Measurements from ENCODE around the gene NFXL1.
"Not testable (repeated sequence)": the region's sequence is repeated elsewhere in the genome, so short reads cannot be mapped to it uniquely, and the experiment has no call there.

NFXL1 gene

DNA sequence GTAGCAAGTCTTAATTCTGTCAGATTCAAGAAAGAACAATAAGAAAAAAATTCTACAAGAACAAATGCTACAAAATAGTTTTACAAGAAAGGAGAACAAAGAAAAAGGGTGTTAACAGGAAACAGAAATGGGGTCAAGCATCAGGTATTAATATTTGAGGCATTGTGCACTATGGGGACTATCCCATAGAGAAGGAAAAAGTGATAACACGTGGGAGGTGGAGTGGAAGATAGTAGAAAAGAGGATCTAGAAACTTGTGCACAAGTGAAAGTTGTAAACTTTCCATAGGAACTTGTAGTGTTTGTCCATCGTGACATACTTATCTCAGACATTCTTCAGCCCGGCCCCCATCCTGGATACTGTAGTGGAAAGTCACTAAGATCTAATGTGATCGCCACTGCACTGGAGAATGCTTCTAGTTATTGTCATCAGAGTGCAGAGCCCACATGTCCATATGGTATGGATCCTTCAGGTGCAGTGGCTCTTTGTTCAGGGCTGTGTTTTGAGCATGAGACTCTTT lies 15.4 kb upstream of the NFXL1 start:
- H3K27me3 ChIP-seq (ENCODE audit: insufficient read depth, low read length), result peaks cover 10% of the 10 kb centered on the region; the same call in 1 of the 2 replicates
- H3K4me1 ChIP-seq (ENCODE audit: control insufficient read depth, insufficient read depth, low read length, unreplicated experiment), result peaks cover 17% of the 10 kb centered on the region
- H3K4me3 ChIP-seq (ENCODE audit: low read depth, low read length), result no peak overlapping the region
- H3K27ac ChIP-seq (ENCODE audit: low read depth, low read length), result no peak overlapping the region
- no peak overlapping the region for H2AFZ ChIP-seq (ENCODE audit: low read length, unreplicated experiment)
- H3K79me2 ChIP-seq (ENCODE audit: control insufficient read depth, insufficient read depth, low read length, unreplicated experiment), result no peaks in the 10 kb centered on the region
- H3K36me3 ChIP-seq (ENCODE audit: insufficient read depth, low read length), result no peaks in the 10 kb centered on the region

DNA sequence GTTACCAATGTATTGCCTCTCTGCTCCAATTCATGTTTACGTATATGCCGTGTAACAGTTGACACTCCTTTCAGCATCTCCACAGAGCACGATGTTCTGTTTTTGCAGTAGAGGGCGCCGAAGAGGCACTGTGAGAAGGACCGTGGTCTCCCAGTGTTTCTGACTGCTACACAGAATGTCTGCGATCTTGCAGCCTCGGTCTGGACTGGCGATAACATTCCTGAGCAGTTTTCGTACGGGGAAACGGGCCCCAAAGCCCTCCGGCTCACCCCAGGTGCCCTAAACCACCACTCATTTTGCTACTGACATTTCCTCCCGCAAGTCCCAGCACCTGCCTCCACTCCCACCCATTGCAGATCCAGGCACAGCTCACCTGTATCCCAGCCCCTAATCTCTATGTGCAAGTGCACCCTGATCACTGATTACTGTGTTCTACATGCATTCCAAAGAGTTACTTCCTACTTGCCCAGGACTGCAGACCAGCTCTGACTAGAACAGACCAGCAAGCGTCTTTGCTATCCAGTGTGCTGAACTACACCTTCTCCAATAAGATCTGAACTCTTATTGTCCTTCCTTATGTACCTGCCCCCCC lies 12.4 kb upstream of the NFXL1 start:
- H2AFZ ChIP-seq (ENCODE audit: low read length, unreplicated experiment), result no peak overlapping the region
- H3K27me3 ChIP-seq (ENCODE audit: insufficient read depth, low read length), result peaks cover 22% of the 10 kb centered on the region
- no peak overlapping the region for H3K27ac ChIP-seq (ENCODE audit: low read depth, low read length)
- peaks cover 17% of the 10 kb centered on the region for H3K4me1 ChIP-seq (ENCODE audit: control insufficient read depth, insufficient read depth, low read length, unreplicated experiment)
- H3K79me2 ChIP-seq (ENCODE audit: control insufficient read depth, insufficient read depth, low read length, unreplicated experiment), result no peaks in the 10 kb centered on the region
- H3K36me3 ChIP-seq (ENCODE audit: insufficient read depth, low read length), result no peaks in the 10 kb centered on the region
- H3K4me3 ChIP-seq (ENCODE audit: low read depth, low read length), result peak overlapping the region; percentile 61; the same call in 1 of the 2 replicates

DNA sequence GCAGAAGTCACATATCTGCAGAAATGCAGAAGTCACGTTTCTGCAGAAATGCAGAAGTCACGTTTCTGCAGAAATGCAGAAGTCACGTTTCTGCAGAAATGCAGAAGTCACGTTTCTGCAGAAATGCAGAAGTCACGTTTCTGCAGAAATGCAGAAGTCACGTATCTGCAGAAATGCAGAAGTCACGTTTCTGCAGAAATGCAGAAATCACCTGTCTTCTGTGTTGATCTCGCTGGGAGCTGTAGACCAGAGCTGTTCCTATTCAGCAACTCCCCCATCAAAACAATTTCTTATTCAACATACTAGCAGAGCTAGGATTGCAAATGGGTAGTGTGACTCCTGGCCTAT lies 8.9 kb upstream of the NFXL1 start:
- H3K27ac ChIP-seq (ENCODE audit: low read depth, low read length); H3K4me1 ChIP-seq (ENCODE audit: control insufficient read depth, insufficient read depth, low read length, unreplicated experiment); H3K36me3 ChIP-seq (ENCODE audit: insufficient read depth, low read length); H3K79me2 ChIP-seq (ENCODE audit: control insufficient read depth, insufficient read depth, low read length, unreplicated experiment); H3K4me3 ChIP-seq (ENCODE audit: low read depth, low read length); H2AFZ ChIP-seq (ENCODE audit: low read length, unreplicated experiment): not testable (repeated sequence)
- H3K27me3 ChIP-seq (ENCODE audit: insufficient read depth, low read length), result peaks cover 15% of the 10 kb centered on the region

DNA sequence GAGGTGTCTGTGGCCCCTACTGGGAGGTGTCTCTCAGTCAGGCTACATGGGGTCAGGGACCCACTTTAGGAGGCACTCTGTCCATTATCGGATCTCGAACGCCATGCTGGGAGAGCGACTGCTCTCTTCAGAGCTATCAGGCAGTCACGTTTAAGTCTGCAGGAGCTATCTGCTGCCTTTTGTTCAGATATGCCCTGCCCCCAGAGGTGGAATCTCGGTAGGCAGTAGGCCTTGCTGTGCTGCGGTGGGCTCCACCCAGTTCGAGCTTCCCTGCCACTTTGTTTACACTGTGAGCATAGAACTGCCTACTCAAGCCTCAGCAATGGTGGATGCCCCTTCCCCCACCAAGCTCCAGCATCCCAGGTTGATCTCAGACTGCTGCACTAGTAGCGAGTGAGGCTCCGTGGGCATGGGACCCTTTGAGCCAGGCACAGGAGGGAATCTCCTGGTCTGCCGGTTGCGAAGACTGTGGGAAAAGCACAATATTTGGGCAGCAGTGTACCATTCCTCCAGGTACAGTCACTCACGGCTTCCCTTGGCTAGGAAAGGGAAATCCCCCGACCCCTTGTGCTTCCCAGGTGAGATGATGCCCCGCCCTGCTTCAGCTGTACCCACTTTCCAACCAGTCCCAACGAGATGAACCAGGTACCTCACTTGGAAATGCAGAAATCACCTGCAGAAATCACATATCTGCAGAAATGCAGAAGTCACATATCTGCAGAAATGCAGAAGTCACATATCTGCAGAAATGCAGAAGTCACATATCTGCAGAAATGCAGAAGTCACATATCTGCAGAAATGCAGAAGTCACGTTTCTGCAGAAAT lies 8.3 kb upstream of the NFXL1 start:
- H3K27ac ChIP-seq (ENCODE audit: low read depth, low read length); H3K4me1 ChIP-seq (ENCODE audit: control insufficient read depth, insufficient read depth, low read length, unreplicated experiment); H3K79me2 ChIP-seq (ENCODE audit: control insufficient read depth, insufficient read depth, low read length, unreplicated experiment); H2AFZ ChIP-seq (ENCODE audit: low read length, unreplicated experiment); H3K4me3 ChIP-seq (ENCODE audit: low read depth, low read length); H3K36me3 ChIP-seq (ENCODE audit: insufficient read depth, low read length): not testable (repeated sequence)
- peaks cover 12% of the 10 kb centered on the region for H3K27me3 ChIP-seq (ENCODE audit: insufficient read depth, low read length)

DNA sequence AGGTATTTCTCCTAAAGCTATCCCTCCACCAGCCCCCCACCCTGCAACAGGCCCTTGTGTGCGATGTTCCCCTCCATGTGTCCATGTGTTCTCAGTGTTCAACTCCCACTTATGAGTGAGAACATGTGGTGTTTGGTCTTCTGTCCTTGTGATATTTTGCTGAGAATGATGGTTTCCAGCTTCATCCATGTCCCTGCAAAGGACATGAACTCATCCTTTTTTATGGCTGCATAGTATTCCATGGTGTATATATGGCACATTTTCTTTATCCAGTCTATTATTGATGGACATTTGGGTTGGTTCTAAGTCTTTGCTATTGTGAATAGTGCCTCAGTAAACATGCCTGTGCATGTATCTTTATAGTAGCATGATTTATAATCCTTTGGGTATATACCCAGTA lies 2.8 kb upstream of the NFXL1 start:
- H3K4me3 ChIP-seq (ENCODE audit: low read depth, low read length); H3K27me3 ChIP-seq (ENCODE audit: insufficient read depth, low read length); H3K36me3 ChIP-seq (ENCODE audit: insufficient read depth, low read length); H2AFZ ChIP-seq (ENCODE audit: low read length, unreplicated experiment); H3K27ac ChIP-seq (ENCODE audit: low read depth, low read length): not testable (repeated sequence)
- Histone ChIP-seq H3K79me2 (ENCODE audit: control insufficient read depth, insufficient read depth, low read length, unreplicated experiment) (peaks cover 18% of the 10 kb centered on the region), H3K4me1 (ENCODE audit: control insufficient read depth, insufficient read depth, low read length, unreplicated experiment) (peaks cover 11% of the 10 kb centered on the region)

DNA sequence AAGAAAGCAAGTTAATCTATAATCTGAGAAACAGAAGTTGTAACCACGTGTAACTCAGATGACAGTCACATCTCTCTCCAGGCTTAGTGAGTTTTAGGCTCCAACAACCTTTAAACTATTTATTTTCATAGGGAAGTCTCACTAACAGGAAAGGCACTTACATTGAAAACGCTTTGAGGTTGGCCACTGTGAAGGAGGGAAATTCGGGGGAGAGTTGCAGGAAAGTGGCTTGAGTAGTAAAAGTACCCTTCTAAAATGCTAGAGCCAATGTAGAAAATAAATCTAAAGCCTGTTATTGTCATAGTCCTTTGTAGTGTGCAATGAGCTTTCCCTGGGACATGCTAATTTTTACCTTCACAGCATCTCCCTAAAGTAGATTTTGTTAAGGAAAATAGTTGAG lies 995 bp upstream of the NFXL1 start:
- Histone ChIP-seq H3K36me3 (ENCODE audit: insufficient read depth, low read length) (peaks cover 13% of the 10 kb centered on the region), H3K4me3 (ENCODE audit: low read depth, low read length) (peak overlapping the region; percentile 90), H3K4me1 (ENCODE audit: control insufficient read depth, insufficient read depth, low read length, unreplicated experiment) (peaks cover 25% of the 10 kb centered on the region), H3K27me3 (ENCODE audit: insufficient read depth, low read length) (no peaks in the 10 kb centered on the region), H3K27ac (ENCODE audit: low read depth, low read length) (no peak overlapping the region), H3K79me2 (ENCODE audit: control insufficient read depth, insufficient read depth, low read length, unreplicated experiment) (peaks cover 34% of the 10 kb centered on the region), H2AFZ (ENCODE audit: low read length, unreplicated experiment) (peak overlapping the region; percentile 99)

DNA sequence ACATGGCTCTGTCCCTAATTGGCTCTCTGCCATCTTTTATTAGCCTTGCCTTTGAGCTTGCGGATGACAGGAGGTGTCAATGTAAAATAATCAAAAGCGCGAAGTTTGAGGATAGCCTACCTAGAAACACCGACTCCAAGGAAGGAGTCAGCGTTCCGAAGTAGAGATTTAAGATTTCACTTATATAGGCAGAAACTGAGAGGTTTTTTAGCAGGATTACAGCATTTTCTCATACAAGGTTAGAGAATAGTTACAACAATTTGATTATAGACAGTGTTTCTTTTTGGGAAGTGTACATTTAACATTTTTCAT lies 499 bp upstream of the NFXL1 start:
- peaks cover 38% of the 10 kb centered on the region for H3K79me2 ChIP-seq (ENCODE audit: control insufficient read depth, insufficient read depth, low read length, unreplicated experiment)
- H3K27me3 ChIP-seq (ENCODE audit: insufficient read depth, low read length), result no peaks in the 10 kb centered on the region
- H3K4me1 ChIP-seq (ENCODE audit: control insufficient read depth, insufficient read depth, low read length, unreplicated experiment), result peaks cover 25% of the 10 kb centered on the region
- H3K27ac ChIP-seq (ENCODE audit: low read depth, low read length), result no peak overlapping the region
- H2AFZ ChIP-seq (ENCODE audit: low read length, unreplicated experiment), result peak overlapping the region; percentile 99
- H3K36me3 ChIP-seq (ENCODE audit: insufficient read depth, low read length), result peaks cover 15% of the 10 kb centered on the region
- peak overlapping the region; percentile 90 for H3K4me3 ChIP-seq (ENCODE audit: low read depth, low read length)

DNA sequence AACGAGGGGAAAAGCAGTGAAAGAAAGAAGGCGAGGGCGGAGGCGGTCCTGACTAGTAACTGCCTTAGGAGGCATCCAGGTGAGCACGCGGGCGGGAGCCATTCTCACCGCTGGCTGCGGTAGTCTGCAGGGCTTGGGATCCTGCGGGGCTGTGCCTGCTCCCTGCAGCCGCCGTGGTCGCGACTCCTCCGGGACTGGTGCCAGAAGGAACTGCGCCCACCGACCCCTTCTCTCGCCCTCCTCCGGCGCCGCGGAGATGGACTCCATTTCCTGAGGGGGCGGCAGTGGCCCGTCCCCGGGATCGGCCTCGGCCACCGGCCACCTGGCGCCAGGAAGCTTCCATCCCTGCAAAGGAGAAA lies 543 bp downstream of the NFXL1 start:
- H3K4me1 ChIP-seq (ENCODE audit: control insufficient read depth, insufficient read depth, low read length, unreplicated experiment), result peaks cover 25% of the 10 kb centered on the region
- no peaks in the 10 kb centered on the region for H3K27me3 ChIP-seq (ENCODE audit: insufficient read depth, low read length)
- H3K27ac ChIP-seq (ENCODE audit: low read depth, low read length), result no peak overlapping the region; the same call in 1 of the 2 replicates
- H3K36me3 ChIP-seq (ENCODE audit: insufficient read depth, low read length), result peaks cover 19% of the 10 kb centered on the region
- H3K79me2 ChIP-seq (ENCODE audit: control insufficient read depth, insufficient read depth, low read length, unreplicated experiment), result peaks cover 42% of the 10 kb centered on the region
- peak overlapping the region; percentile 90 for H3K4me3 ChIP-seq (ENCODE audit: low read depth, low read length)
- H2AFZ ChIP-seq (ENCODE audit: low read length, unreplicated experiment), result peak overlapping the region; percentile 92

DNA sequence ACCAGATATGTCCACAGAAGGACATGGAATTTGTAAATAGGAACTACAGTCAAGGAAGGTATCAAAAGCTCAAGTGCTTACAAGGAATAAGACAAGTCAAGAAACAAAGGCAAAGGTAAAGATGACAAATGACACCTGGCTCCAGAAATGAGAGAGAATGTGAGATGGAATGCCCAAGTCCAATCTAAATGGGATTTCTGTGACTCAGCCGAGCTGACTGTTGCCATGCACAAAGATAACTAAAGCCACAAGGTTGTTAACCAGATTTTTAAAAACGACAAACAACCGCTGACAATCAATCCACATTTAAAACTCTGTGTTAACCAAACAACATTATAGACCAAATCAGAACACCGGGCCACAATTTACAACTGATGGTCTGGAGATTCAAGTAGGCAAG lies 1.1 kb downstream of the NFXL1 start:
- peak overlapping the region; percentile 90 for H3K4me3 ChIP-seq (ENCODE audit: low read depth, low read length)
- H3K79me2 ChIP-seq (ENCODE audit: control insufficient read depth, insufficient read depth, low read length, unreplicated experiment), result peaks cover 42% of the 10 kb centered on the region
- no peaks in the 10 kb centered on the region for H3K27me3 ChIP-seq (ENCODE audit: insufficient read depth, low read length)
- peak overlapping the region; percentile 92 for H2AFZ ChIP-seq (ENCODE audit: low read length, unreplicated experiment)
- H3K27ac ChIP-seq (ENCODE audit: low read depth, low read length), result no peak overlapping the region
- H3K36me3 ChIP-seq (ENCODE audit: insufficient read depth, low read length), result peaks cover 19% of the 10 kb centered on the region
- peaks cover 25% of the 10 kb centered on the region for H3K4me1 ChIP-seq (ENCODE audit: control insufficient read depth, insufficient read depth, low read length, unreplicated experiment)

DNA sequence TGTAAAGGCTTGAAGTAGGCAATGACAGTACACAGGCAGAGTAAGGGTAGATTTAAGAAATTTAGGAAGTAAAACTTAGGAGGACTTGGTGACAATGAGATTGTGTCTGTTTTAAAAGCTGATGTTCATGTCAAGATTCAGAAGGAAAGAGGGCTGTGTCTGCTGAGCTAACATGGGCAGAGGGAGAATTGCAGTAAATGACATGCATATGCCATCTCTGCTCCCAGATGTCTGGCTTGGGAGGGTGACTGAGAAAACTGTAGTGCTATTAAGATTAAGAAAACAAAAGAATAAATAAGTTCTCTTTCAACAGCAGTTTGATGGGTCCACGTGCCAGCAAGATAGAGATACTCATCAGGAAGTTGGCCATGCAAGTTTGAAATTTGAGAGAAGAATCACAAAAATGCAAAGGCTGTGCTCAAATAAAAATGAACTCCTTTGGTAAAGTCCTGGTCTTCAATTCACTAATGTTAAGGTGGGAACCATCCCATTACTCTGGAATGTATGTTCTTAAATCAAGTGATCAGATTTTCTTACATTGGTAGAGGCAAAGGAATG lies 7.2 kb downstream of the NFXL1 start:
- Histone ChIP-seq H2AFZ (ENCODE audit: low read length, unreplicated experiment) (no peak overlapping the region), H3K27me3 (ENCODE audit: insufficient read depth, low read length) (no peaks in the 10 kb centered on the region), H3K27ac (ENCODE audit: low read depth, low read length) (no peak overlapping the region), H3K36me3 (ENCODE audit: insufficient read depth, low read length) (peaks cover 40% of the 10 kb centered on the region), H3K79me2 (ENCODE audit: control insufficient read depth, insufficient read depth, low read length, unreplicated experiment) (peaks cover 36% of the 10 kb centered on the region), H3K4me1 (ENCODE audit: control insufficient read depth, insufficient read depth, low read length, unreplicated experiment) (peaks cover 16% of the 10 kb centered on the region), H3K4me3 (ENCODE audit: low read depth, low read length) (no peak overlapping the region)

DNA sequence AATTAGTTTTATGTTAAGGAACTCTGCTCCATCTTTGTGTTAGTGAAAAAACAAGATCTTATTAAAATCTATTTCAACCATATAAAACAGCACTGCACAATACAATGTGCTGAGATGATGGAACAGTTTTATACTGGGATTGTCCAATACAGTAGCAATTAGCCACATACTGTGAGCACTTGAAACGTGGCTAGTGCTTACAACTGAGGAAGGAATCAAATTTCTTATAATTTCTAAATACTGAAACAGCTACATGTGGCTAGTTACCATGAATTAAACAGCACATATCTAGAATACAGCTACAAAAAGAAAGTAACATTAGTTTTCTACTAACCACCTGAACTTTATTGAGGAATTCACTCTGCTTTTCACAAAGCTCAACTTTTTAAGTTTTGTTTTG lies 14.7 kb downstream of the NFXL1 start:
- H3K36me3 ChIP-seq (ENCODE audit: insufficient read depth, low read length), result peaks cover 30% of the 10 kb centered on the region
- H3K27me3 ChIP-seq (ENCODE audit: insufficient read depth, low read length), result no peaks in the 10 kb centered on the region
- H3K27ac ChIP-seq (ENCODE audit: low read depth, low read length), result no peak overlapping the region
- no peaks in the 10 kb centered on the region for H3K79me2 ChIP-seq (ENCODE audit: control insufficient read depth, insufficient read depth, low read length, unreplicated experiment)
- H3K4me3 ChIP-seq (ENCODE audit: low read depth, low read length), result no peak overlapping the region
- no peaks in the 10 kb centered on the region for H3K4me1 ChIP-seq (ENCODE audit: control insufficient read depth, insufficient read depth, low read length, unreplicated experiment)
- no peak overlapping the region for H2AFZ ChIP-seq (ENCODE audit: low read length, unreplicated experiment)

Data from ACC112 (cell line).